ENCODE results near the gene PYGL.

Gene PYGL

DNA sequence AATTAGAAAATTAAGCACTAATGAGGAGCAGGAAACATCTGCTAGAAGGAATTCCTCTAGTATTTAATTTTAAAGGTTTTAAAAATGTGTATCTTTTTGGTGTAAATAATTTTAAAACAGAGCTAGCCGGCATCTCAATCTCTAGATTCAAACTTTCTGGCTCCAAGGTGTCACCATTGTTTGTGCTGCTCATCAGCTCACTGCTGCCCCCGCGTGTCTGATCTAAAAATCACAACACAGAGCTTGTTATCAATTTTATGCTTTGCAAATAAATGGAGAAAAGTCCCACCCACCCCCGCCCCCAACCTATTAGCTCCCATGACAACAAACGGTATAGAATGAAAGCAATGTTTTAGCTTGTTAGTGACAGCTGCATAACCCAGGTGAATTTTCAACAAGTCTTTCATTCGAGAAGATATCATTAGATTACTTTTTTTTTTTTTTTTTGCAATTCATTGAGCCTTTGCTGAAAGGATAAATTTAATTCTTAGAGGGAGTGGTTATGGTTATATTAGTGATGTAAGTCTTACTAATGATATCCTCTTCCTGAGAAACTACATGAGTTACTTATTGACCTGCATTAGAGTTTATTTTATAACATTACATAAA is 83.7 kb downstream of the PYGL start:
- peak; percentile 83 for DNase-seq (ENCODE audit: low read depth)
- TF ChIP-seq, protein P1, sequence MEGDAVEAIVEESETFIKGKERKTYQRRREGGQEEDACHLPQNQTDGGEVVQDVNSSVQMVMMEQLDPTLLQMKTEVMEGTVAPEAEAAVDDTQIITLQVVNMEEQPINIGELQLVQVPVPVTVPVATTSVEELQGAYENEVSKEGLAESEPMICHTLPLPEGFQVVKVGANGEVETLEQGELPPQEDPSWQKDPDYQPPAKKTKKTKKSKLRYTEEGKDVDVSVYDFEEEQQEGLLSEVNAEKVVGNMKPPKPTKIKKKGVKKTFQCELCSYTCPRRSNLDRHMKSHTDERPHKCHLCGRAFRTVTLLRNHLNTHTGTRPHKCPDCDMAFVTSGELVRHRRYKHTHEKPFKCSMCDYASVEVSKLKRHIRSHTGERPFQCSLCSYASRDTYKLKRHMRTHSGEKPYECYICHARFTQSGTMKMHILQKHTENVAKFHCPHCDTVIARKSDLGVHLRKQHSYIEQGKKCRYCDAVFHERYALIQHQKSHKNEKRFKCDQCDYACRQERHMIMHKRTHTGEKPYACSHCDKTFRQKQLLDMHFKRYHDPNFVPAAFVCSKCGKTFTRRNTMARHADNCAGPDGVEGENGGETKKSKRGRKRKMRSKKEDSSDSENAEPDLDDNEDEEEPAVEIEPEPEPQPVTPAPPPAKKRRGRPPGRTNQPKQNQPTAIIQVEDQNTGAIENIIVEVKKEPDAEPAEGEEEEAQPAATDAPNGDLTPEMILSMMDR (conservative IDR thresholded peaks at IDR 0.05; ENCODE audit: control insufficient read depth, insufficient read depth, low read depth, low read length): peak; percentile 68
- peak overlapping the region; percentile 55 for H3K4me3 ChIP-seq (ENCODE audit: control insufficient read depth, low read depth, low read length)

DNA sequence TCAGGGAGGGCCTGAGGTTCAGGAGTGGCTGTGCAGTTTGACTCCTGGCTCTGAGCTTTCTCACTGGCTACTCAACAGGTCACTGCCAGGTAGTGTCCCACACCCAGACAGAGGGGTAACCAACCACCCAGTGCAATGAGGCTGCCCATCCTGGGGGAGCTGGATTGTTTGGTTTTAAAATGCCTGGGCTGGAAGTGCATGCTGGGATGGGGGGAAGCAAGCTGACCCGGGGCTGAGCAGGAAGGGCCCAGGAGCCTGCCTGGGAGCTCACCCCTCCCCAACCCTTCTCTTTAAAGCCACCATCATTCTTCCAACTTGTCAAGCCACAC is 85.0 kb downstream of the PYGL start:
- TF ChIP-seq, protein P1 (conservative IDR thresholded peaks at IDR 0.05; ENCODE audit: control insufficient read depth, insufficient read depth, low read depth, low read length): no peak
- DNase-seq (ENCODE audit: low read depth): no peak
- peak overlapping the region; percentile 55 for H3K4me3 ChIP-seq (ENCODE audit: control insufficient read depth, low read depth, low read length)

DNA sequence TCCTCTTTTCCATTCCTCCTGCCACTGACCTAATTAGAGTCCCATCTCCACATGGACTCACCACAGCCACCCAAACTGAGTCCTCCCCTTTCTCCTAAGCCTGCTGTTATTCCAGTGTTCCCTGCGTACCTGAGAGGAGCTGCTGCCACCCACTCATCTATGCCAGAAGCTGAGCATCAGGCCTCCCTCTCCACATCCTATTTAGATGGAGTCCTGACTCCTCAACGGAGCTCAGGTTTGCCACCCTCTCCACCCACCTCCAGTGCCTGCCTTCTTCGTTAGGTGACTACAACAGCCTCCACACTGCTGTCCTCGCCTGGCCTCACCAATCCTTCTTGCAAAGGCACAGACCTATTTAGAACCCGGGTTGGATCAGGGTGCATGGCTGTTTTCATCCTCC is 87.6 kb downstream of the PYGL start:
- TF ChIP-seq, protein P1 (conservative IDR thresholded peaks at IDR 0.05; ENCODE audit: control insufficient read depth, insufficient read depth, low read depth, low read length): no peak
- DNase-seq (ENCODE audit: low read depth): no peak
- H3K4me3 ChIP-seq (ENCODE audit: control insufficient read depth, low read depth, low read length): no peak overlapping the region

DNA sequence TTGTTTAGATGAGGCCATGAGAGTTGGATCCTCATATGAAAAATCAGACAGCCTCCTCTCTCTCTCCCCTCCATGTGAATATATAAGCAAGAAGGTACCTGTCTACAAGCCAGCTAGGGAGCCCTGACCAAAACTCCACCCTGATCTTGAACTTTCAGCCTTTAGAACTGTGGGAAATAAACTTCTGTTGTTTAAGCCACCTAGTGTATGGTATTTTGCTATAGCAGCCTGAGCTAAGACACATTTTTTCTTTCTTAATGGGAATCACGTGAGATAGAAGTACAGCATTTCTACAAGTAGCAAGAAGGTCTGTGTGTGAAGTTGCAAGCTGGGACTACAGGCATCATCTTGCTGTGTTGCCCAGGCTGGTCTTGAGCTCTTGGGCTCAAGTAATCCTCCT is 88.7 kb downstream of the PYGL start:
- TF ChIP-seq, protein P1 (conservative IDR thresholded peaks at IDR 0.05; ENCODE audit: control insufficient read depth, insufficient read depth, low read depth, low read length): peak; percentile 13
- DNase-seq (ENCODE audit: low read depth): no peak
- H3K4me3 ChIP-seq (ENCODE audit: control insufficient read depth, low read depth, low read length): no peak overlapping the region
